ENCODE measurements around the gene GGCT.

DNA sequence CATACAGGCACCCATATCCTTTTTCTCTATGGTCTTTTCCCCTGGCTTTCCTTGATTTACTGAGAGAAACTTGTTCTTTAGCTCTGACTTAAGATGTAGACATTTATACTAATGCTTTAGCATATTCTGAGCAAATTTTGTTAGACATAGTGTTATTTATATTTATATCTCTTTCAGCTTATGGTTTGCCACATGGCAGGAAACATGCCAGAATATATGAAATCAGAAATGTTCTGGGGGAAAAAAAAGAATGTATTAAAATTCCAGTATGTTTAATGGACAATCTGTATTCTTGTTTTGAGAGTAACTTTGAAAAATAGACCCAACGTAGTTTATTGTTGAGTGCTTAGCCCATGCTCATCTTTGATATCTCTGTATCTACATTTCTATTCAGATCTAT is 10.1 kb upstream of the GGCT start:
- TF ChIP-seq POLR2A (IDR thresholded peaks at IDR 0.05; ENCODE audit: low read depth, low read length) (no peak), POLR2AphosphoS5 (IDR thresholded peaks at IDR 0.05; ENCODE audit: low read depth, low read length) (no peak), TAF1 (IDR thresholded peaks at IDR 0.05; ENCODE audit: borderline replicate concordance, low read depth, low read length) (no peak)

All from GM12892 (cell line).